HG02588 (cell line): ENCODE measurements around the gene PDE1A.
A peak's percentile ranks its signal among the peaks of the same experiment; 100 is the strongest.

ENCODE experiments used
- ATAC-seq: cut with Tn5 transposase; IDR thresholded peaks from one replicate; pipeline ENCODE4 v1.9.1; 2021; ENCODE audit warnings: mild to moderate bottlenecking, moderate library complexity; ENCODE audit not compliant: unreplicated experiment

Gene PDE1A

DNA sequence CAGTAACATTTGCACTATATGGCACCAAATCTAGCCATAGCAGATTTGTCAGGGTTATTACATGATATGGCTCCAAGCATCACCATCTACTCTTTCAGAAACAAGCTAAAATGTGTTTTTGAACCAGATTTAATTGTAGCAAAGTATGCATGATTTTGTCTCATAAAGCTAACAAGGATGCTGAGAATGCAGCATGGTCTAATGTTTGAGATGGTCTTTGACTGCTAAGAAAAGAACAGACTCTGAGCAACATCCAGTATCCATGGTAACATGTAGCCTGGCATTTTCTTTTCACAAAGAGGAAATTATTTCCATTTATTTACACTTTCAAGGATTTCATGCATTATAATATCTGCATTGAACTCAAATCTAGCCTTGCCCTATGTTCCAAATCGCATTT is 206.5 kb downstream of the PDE1A start:
- no peak for ATAC-seq

DNA sequence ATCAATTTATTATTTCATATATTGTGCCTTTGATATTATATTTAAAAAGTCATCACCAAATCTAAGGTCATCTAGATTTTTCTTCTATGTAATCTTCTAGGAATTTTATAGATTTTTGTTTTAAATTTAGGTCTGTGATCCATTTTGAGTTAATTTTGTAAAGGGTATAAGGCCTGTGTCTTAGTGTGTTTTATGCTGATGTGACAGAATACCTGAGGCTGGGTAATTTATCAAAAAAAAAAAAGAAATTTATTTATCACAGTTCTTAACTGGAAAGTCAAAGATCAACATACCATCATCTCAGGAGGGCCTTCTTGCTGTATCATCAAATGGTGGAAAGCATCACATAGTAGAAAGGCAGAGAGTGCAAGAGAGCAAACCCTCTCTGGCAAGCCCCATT is 216.2 kb downstream of the PDE1A start:
- ATAC-seq: no peak

DNA sequence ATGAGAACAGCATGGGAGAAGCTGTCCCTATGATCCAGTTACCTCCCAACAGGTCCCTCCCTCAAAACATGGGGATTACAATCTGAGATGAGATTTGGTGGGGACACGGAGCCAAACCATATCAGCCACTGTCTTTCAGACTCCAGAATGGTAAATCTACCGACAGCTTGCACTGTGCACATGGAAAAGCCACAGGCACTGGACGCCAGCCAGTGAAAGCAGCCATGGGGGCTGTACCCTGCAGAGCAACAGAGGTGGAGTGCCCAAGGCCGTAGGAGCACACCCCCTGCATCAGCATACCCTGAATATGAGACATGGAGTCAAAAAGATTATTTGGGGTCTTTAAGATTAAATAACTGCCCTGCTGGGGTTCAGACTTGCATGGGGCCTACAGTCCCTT is 218.4 kb downstream of the PDE1A start:
- ATAC-seq: no peak

DNA sequence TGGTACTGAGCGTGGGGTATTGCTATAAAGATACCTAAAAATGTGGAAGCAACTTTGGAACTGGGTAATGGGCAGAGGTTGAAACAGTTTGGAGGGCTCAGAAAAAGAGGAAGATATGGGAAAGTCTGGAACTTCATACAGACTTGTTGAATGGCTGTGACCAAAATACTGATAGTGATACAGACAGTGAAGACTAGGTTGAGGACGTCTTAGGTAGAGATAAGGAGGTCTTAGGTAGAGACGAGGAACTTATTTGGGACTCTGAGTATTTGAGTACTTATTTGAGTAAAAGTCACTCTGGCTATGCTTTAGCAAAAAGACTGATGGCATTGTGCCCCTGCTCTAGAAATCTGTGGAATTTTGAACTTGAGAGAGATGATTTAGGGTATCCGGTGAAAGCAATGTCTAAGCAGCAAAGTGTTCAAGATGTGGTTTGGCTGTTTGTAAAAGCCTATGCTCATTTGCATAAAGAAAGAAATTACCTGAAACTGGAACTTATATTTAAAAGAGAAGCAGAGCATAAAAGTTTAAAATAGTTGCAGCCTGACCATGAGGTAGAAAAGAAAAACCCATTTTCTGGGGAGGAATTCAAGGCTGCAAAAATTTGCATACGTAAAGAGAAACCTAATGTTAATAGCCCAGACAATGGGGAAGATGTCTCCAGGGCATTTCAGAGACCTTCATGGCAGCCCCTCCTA is 219.6 kb downstream of the PDE1A start:
- peak; percentile 68 for ATAC-seq

DNA sequence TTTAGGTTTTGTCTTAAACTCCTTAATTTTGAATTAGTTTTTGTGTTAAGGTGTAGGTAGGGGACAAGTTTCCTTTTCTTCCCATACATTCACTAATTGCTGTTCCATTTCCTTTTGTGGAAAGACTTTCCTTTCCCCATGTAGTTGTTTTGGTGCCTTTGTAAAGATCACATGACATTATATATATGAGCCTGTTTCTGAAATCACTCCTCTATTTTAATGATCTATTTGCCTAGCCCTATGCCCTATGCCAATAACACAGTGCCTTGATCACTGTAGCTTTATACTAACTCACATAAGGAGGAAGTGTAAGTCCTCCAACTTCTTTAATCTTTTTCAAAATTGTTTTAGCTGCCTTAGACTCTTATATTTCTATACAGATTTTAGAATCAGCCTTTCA is 229.3 kb downstream of the PDE1A start:
- no peak for ATAC-seq

DNA sequence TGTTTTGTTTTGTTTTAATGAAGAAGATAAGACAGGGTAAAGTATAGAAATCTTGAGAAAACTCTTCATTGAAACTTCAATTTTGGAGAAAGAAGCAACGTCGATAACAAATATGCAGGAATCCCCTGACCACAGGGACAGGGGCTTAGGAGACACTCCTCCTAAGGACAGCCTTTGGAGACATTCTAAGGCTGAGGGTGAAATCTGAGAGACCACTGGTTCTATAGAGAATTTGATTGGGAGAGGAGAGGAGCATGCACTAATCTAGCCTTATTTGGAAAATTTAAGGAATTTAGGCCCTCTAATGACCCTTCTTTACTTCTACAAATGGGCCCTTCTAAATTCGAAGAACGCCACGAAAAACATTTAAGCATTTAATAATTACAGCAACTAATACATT is 233.5 kb downstream of the PDE1A start:
- ATAC-seq: no peak

DNA sequence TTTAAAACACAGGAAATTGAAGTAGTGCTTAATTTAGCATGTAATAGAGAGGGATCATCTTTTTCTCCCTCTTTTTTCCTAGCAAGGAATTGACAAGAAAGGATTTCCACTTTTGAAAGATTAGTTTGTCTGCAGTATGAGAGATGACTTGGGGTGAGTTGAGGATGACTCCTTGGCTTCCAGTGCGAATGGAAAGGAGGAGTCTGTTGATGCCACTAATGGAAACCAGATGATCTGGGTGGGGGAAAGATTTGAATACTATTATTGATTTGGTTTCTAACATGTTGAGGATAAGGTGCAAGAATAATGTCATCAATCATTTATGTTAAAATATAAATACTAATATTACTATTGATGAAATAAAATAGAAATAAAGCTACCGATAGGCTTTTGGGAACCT is 235.8 kb downstream of the PDE1A start:
- no peak for ATAC-seq

DNA sequence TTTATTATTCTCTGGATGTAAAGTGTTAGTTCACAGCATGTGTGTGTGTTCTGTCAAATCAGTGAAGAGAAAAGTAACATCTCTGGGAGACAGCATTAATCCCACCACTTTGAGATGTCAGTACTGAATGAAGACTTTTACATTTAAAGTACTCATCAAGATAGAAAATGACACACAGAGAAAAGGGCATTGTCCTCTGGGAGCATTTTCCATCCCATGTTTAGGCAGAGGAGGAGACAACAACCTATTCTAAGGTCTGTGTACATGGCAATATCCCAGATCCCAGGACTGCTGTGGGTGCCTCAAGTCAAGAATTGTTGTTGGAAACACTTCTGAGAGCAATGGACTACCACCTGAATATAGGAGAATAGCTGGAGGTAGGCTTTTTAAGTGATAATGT is 239.7 kb downstream of the PDE1A start:
- no peak for ATAC-seq

DNA sequence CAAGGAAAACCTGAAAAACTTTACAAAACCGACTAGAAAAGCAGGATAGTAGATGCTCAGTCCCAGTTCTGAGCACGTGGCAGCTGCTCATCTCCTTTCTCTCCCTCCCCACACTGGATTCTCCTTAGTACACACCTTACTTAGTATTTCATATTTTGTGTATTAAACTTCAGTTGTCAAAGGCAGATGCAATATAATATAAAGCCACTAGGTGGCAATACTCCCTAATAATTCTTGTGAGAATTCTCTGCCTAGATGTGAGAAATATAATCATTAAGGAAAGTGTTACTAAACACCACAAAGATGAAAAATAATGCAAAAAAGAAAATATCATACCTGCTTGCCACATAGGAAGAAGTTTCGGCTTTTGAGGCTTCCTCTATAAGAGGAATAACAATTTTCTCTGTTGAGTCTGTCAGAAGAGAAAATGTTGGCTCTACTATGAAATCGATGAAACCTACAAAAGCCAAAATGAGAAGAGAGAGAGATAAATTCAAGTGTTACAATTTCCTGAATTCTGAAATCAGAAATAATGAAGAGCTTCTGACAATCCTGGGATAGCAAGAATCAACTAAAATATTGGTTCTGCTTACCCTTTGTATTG is 240.6 kb downstream of the PDE1A start:
- no peak for ATAC-seq

DNA sequence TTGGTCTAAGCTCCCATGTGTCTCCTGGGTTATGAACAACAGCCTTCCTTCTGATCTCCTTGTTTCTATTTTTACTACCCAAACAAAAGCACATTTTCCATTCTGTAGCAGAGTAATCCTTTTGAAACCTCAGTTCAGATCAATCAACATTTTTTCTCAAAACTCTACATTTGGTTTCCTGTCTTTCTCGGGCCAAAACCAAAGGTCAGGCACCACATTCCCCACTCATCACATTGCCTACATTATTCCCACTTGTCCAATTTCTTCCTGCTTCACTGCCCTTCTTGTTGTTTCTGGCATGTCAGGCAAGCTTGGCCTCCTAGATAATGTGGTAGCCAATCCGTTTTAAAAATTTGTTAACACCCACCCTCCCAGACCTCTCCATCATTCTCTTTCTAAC is 244.4 kb downstream of the PDE1A start:
- ATAC-seq: no peak

DNA sequence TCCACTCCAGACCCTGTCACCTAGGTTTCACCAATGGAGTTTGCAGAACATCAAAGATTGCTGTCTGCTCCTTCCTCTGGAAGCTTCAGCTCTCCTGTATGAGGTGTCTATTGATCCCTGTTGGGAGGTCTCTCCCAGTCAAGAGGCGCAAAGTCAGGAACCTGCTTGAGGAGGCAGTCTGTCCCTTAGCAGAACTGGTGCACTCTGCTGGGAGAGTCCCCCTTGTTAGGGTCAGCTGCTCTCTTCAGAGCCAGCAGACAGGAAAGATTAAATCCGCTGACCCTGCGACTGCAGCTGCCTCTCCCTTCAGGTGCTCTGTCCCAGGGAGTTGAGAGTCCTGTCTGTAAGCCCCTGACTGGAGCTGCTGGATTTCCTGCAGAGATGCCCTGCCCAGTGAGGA is 245.5 kb downstream of the PDE1A start:
- no peak for ATAC-seq

DNA sequence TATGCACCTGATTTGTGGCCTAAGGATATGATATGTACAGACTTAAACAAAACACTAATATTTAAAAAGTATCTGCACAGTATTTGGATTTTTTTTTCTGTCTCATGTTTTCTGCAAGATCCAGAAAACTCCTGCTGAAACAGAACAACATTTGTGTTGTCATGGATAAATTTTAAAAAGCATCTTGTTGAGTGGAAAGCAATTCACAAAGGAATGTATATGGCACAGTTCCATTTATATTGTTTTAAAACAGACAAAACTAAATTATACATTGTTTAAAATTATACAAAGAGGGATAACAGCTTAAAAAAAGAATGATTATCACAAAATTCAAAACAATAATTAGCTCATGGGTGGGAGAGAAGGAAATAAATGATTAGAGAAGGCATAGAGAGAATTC is 247.7 kb downstream of the PDE1A start:
- no peak for ATAC-seq

DNA sequence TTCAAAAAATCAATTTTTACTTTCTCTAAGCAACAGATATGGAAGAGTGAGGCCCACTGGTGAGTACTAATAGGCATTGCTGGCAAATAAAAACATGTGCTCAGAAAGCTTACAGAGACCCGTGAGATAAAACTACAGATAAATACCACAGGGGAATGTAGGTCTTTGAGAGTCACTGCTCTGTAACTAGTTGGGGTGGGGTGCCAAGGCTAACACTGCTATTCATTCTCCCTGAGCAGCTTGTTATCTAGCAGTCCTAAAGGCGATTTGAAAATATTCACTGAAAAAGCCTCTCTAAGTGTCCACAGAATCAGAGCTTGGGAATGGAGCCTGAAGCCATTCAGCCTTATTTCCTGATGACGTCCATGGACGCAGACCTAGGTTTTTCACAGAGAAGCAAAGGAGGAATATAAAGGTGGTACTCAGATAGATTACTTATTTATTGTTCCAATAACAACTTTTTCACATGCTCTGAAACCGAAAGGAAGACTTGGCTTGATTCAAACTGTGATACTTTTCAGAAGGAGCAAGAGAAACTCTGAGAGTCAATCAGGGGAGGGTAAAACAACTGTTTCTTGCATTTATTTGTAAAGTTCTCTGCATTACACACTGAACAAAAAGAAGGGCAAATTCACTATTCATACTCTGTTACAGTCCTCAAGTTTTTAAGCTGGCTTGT is 252.8 kb downstream of the PDE1A start:
- ATAC-seq: no peak

DNA sequence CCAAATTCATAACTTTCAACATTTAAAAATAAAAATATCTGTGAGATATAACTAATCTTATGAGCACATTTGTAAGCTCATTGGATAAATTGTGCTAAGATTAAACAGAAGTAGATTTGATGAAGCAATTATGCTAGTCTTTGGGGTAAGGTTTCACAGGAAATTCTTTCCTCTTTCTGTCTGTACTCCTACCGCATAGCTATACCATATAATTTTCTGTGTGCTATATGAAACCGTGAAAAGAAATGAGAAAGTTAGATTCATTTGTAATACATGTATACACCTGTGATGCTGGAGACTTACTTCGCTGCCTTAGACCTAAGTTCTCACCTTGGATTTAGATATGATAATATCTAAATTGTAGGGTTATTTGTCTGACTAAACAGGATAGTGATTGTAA is 256.5 kb downstream of the PDE1A start:
- no peak for ATAC-seq

DNA sequence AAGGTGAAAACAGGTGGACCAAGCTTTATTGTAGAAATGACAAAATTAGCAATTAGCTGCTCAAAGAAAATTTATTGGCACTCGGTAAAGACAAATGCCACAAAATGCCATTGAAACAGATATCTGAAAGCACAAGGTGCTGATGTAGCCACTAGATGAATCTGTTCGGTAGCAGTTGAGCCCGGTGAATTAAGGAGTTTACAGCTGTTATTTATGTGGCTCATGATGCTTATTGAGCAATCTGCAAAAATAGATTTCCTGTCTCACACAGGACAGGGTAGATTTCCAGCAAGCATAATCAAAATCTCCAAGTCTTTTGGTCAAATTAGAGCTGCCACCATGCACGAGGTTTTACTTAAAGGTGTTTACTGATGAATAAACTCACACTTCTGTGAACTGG is 259.0 kb downstream of the PDE1A start:
- no peak for ATAC-seq

DNA sequence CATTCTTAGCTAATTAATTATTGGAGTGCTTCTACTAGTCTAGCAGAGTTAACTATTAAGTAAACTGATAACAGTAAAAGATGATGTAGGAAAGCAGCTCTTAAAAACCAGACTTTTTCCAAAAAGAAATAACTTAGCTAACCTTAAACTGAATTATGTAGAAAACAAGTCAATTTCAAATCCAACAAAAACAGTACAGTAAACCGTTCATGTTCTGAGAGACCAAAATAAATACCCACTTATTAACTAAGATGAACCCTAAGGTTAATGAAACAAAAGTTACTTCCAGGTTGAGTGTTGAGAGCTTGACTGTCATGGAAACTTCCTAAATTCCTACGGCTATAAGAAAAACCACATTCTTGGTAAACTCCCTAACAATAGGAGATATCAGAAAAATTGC is 260.0 kb downstream of the PDE1A start:
- ATAC-seq: no peak

DNA sequence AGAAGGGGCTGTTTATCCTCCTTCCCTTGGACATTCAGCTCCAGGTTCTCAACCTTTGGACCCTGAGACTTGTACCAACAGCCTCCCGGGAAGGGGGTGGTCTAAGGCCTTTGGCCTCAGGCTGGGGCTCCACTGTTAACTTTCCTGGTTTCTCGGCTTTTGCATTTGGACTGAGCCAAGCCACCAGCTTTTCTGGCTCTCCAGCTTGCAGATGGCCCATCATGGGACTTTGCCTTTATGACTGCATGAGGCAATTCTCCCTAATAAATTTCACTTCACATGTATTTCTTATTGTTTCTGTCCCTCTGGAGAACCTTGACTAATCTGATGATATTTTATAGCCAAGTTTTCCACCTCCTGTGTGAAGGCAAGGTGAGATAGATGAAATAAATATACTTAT is 260.4 kb downstream of the PDE1A start:
- no peak for ATAC-seq

DNA sequence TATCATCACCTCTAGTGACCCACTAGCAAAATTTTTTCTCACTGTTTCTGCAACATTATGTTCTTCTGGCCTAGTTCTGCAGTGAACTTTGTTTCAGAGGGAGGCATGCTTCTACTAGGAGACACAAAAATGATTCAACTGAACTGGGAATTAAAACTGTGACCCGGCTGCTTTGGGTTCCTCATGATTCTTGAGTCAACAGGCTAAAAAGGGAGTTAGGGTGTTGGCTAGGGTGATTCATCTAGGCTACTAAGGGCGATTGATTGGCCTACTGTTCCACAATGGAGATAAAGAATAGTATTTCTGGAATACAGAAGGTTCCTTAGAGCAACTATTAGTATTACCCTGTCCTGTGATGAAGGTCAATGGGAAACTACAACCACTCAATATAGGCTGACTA is 261.6 kb downstream of the PDE1A start:
- ATAC-seq: no peak

DNA sequence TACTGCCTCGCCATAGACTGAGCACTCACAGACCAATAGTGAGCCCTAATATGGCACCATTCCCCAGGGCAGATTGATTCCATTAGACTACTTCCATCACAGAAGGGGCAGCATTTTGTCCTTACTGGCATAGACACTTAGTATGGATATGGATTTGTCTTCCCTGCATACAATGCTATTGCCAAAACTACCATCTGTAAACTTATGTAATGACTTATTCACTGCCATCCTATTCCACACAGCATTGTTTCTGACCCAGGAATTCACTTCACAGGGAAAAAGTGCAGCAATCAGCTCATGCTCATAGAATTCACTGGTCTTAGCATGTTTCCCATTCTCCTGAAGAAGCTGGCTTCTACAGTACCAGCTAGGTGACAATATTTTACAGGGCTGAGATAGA is 262.1 kb downstream of the PDE1A start:
- no peak for ATAC-seq

DNA sequence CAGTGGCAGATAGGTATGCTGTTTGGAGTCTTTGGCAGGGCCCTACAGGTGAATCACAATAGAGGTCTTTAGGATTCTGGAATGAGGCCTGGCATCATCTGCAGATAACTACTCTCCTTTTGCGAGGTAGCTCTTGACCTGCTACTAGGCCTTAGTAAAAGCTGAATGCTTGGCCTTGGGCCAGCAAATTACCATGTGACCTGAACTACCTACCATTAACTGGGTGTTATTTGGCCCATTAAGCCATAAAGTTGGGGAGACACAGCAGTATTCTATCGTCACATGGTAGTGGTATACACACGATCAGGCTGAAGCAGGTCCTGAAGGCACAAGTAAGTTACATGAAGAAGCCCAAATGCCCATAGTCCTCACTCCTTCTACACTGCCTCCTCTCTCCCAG is 263.0 kb downstream of the PDE1A start:
- ATAC-seq: no peak

DNA sequence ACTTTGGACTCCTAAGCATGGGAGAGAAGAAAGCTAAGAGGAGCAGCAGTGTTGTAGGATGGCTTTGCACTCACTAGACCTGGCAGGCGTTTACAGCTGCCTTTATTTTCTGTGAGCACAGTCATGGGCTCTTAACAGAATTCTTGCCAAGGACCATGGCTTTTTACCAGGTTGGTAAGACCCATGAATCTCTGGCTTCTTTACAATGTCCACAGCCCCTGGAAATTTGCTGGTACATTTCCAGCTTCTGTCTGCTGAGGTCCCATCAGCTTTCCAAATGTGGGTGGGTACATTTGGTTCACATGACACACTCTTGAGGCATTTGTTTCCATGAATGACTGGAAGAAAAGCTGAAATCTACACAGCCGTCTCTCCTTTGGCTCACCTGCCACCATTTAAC is 278.5 kb downstream of the PDE1A start:
- no peak for ATAC-seq

DNA sequence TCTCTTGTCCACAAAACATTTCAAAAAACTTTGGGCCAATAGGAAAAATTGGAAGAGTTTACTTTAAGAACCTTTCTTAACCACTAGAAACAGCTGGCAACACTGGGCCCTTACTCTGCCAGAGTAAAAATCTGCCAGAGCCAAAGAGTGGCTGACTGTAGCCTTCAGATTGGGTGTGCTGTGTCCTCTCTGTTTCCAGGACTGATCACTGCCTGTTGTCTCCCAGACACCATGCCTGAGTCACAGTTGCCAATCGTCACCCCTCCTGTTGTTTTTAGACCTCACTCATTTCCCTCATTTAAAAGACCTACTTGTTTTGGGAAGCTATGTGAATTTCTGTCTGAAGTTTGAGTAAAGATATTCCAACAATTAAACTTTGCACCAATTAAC is 282.1 kb downstream of the PDE1A start:
- no peak for ATAC-seq
